K562 (cell line): ENCODE results near the gene MPDZ. TPM values are rescaled to one million over a fixed set of nuclear protein-coding genes. Genes with fewer than 3 reads are reported as not detected.

Experiments used
- ATAC-seq: fragments of 200-7000 bp; cut with Tn5 transposase; 3 replicates; pipeline ENCODE4 v1.9.1; 2020; ENCODE audit warnings: moderate library complexity
- BruUV-seq: library from RNA; stranded (reverse); fragments of 400-500 nt; replicated peaks from 2 replicates; lab custom pipeline; 2021; lab: Mats Ljungman, UMichigan
- CTCF ChIA-PET: fragments of 300-600 bp; formaldehyde crosslinking; extraction: SDS; loops from one replicate; lab custom pipeline; 2021; ENCODE audit warnings: low intra/inter-chr PET ratio; lab: Yijun Ruan, JAX
- POLR2A ChIA-PET: fragments of 300-600, 350-650 bp; sonication (Branson Sonifier 250); formaldehyde crosslinking; extraction: SDS; loops from one replicate; lab custom pipeline; 2021; ENCODE audit warnings: antibody characterized with exemption, inconsistent platforms; lab: Yijun Ruan, JAX
- DNase-seq, 4 experiments: peaks; one replicate each; pipeline versions ENCODE4 v3.0.0 to v3.0.0-alpha.2; 2011 to 2018; ENCODE audit warnings: low spot score in 3 of 4, mixed read lengths in 3 of 4; ENCODE audit errors: extremely low read depth in 1 of 4
- FAIRE-seq: peaks from 2 replicates; lab custom pipeline; 2011; peaks lifted over from hg19 to GRCh38; lab: Jason Lieb, UNC
- H2AFZ ChIP-seq: 2 replicates; pipeline ENCODE4 v1.6.0; 2011; ENCODE audit warnings: low read depth, low read length, control low read depth, inconsistent platforms
- H3K27ac ChIP-seq: fragments of 200-600 bp; 3 replicates; pipeline ENCODE4 v1.8.0; 2011; ENCODE audit warnings: low read depth, mild to moderate bottlenecking, control low read depth, inconsistent platforms, low read length, moderate library complexity, mixed read lengths; ENCODE audit errors: extremely low read depth
- H3K27me3 ChIP-seq, 2 experiments: fragments of 300-600 bp in 1 of 2; 2 replicates in 1 of 2; 3 replicates in 1 of 2; pipeline versions ENCODE4 v1.6.0 to v1.8.0; 2011; ENCODE audit warnings: inconsistent platforms in 2 of 2, low read length in 2 of 2, mild to moderate bottlenecking in 1 of 2, mixed read lengths in 1 of 2, moderate library complexity in 1 of 2; ENCODE audit not compliant: control insufficient read depth in 2 of 2, insufficient read depth in 2 of 2
- H3K36me3 ChIP-seq: fragments of 300-600 bp; 3 replicates; pipeline ENCODE4 v1.8.0; 2011; ENCODE audit warnings: mild to moderate bottlenecking, low read length, inconsistent platforms; ENCODE audit not compliant: control insufficient read depth, insufficient read depth
- H3K4me1 ChIP-seq, 2 experiments: fragments of 200-600 bp in 1 of 2; replicated peaks in 1 of 2; 2 replicates in 1 of 2; 3 replicates in 1 of 2; pipeline versions ENCODE4 v1.5.1 to v1.8.0; 2011; ENCODE audit warnings: inconsistent platforms in 2 of 2, low read length in 2 of 2, mild to moderate bottlenecking in 1 of 2, mixed read lengths in 1 of 2, moderate library complexity in 1 of 2; ENCODE audit not compliant: control insufficient read depth in 2 of 2, insufficient read depth in 2 of 2
- H3K4me2 ChIP-seq: 2 replicates; pipeline ENCODE4 v1.6.1; 2011; ENCODE audit warnings: low read length, control low read depth, inconsistent platforms, mixed read lengths; ENCODE audit not compliant: insufficient read depth
- H3K4me3 ChIP-seq: fragments of 200-600 bp; sonication (generic), shearing (Covaris generic); 2 replicates; pipeline ENCODE4 v1.5.1; 2016; ENCODE audit warnings: control low read depth, inconsistent platforms
- H3K79me2 ChIP-seq: fragments of 200-600 bp; 3 replicates; pipeline ENCODE4 v1.8.0; 2011; ENCODE audit warnings: low read length, inconsistent platforms; ENCODE audit not compliant: control insufficient read depth, insufficient read depth
- H3K9ac ChIP-seq, 2 experiments: 2 replicates each; pipeline versions ENCODE4 v1.6.0 to v1.6.1; 2011; ENCODE audit warnings: low read depth in 2 of 2, low read length in 2 of 2, control low read depth in 1 of 2, inconsistent platforms in 1 of 2, mild to moderate bottlenecking in 1 of 2, mixed read lengths in 1 of 2; ENCODE audit not compliant: insufficient read depth in 1 of 2
- H3K9me1 ChIP-seq: one replicate; pipeline ENCODE4 v1.6.0; 2011; ENCODE audit warnings: inconsistent platforms, mild to moderate bottlenecking, low read length, moderate library complexity; ENCODE audit not compliant: control insufficient read depth, insufficient read depth
- H3K9me3 ChIP-seq: replicated peaks from 2 replicates; pipeline ENCODE4 v1.5.1; 2011; ENCODE audit warnings: low read depth, low read length, inconsistent platforms; ENCODE audit not compliant: control insufficient read depth, insufficient read depth
- H4K20me1 ChIP-seq: replicated peaks from 2 replicates; pipeline ENCODE4 v1.6.1; 2011; ENCODE audit warnings: low read length, inconsistent platforms, mixed read lengths; ENCODE audit not compliant: control insufficient read depth, insufficient read depth
- DACH1 ChIP-seq: fragments of 450-650 bp; IDR thresholded peaks from 2 replicates; pipeline ENCODE4 v1.6.1; 2018; ENCODE audit not compliant: partially characterized antibody
- ETV6 ChIP-seq, 3 experiments: fragments of 150-350 bp in 1 of 3; sonication (generic) in 1 of 3; formaldehyde crosslinking in 1 of 3; IDR thresholded peaks; 2 replicates each; pipeline versions ENCODE4 v1.6.1 to v1.8.0; 2014 to 2022; ENCODE audit warnings: borderline replicate concordance in 2 of 3, low read depth in 2 of 3, antibody characterized with exemption in 1 of 3, low read length in 1 of 3, mild to moderate bottlenecking in 1 of 3, missing genetic modification reagents in 1 of 3
- HINFP ChIP-seq: fragments of 450-650 bp; conservative IDR thresholded peaks from 2 replicates; pipeline ENCODE4 v1.6.1; 2016; ENCODE audit warnings: missing genetic modification characterization, low read depth, mild to moderate bottlenecking, control low read depth, missing compliant biosample characterization
- HNRNPLL ChIP-seq: fragments of 200-400 bp; formaldehyde crosslinking; IDR thresholded peaks from 2 replicates; pipeline ENCODE4 v1.6.1; 2017; ENCODE audit warnings: low read length, low read depth, mild to moderate bottlenecking; ENCODE audit not compliant: poor library complexity, severe bottlenecking
- PTBP1 ChIP-seq: fragments of 200-400 bp; formaldehyde crosslinking; IDR thresholded peaks from 2 replicates; pipeline ENCODE4 v1.6.1; 2017; ENCODE audit warnings: low read depth, low read length
- TCF3 ChIP-seq: sonication (generic); formaldehyde crosslinking; IDR thresholded peaks from 2 replicates; pipeline ENCODE4 v1.4.0; 2020; ENCODE audit warnings: mild to moderate bottlenecking, missing genetic modification reagents
- ZNF12 ChIP-seq: sonication (generic); formaldehyde crosslinking; IDR thresholded peaks from 2 replicates; pipeline ENCODE4 v1.4.0; 2020; ENCODE audit warnings: mild to moderate bottlenecking, missing genetic modification reagents
- ZNF217 ChIP-seq: sonication (generic); formaldehyde crosslinking; IDR thresholded peaks from 2 replicates; pipeline ENCODE4 v1.8.0; 2022; ENCODE audit warnings: mild to moderate bottlenecking, missing genetic modification reagents
- WGBS: fragments of 100-300 bp; shearing (Covaris generic); methylation state at CpG from one replicate; pipeline ENCODE4 v1.1.6; 2016; ENCODE audit warnings: low coverage, mixed read lengths; ENCODE audit not compliant: insufficient coverage; ENCODE audit errors: missing lambda C conversion rate; 5-methylcytosine and 5-hydroxymethylcytosine counted together
- in situ Hi-C: fragments of 300-500 bp; cut with MboI; formaldehyde crosslinking; loops from 4 replicates; pipeline ENCODE4 v1.15.0; 2018; ENCODE audit warnings: inconsistent platforms, mixed read lengths
- intact Hi-C: fragments of 100-400 bp; cut with micrococcal nuclease; formaldehyde crosslinking; loops from 2 replicates; pipeline ENCODE4 v1.14.2; 2022
- polyA plus RNA-seq, 8 experiments: library from polyadenylated mRNA; depleted of rRNA in 4 of 8; stranded (reverse) in 5 of 8; unstranded in 3 of 8; fragments of >200 nt; fragmentation: Nextera tagmentation in 2 of 8; fragmentation: Illumina TruSeq in 1 of 8; extraction: Ambion mirVana in 2 of 8; extraction: Trizol in 1 of 8; gene quantifications; 2 replicates each; pipeline versions ENCODE4 v1.2.1 to v1.2.3, GENCODE V29; 2011 to 2014; ENCODE audit warnings: inconsistent platforms in 1 of 8, missing spikeins in 1 of 8
- total RNA-seq, 7 experiments: library from RNA; depleted of rRNA in 6 of 7; stranded (reverse); fragments of >200 nt in 6 of 7; fragmentation: Illumina TruSeq in 2 of 7; extraction: Trizol in 2 of 7; gene quantifications; 2 replicates each; pipeline versions ENCODE4 v1.2.1 to v1.2.3, GENCODE V29; 2011 to 2021; ENCODE audit warnings: low replicate concordance in 1 of 7

Gene MPDZ
- total and polyA plus RNA-seq, 9 of the 15 experiments (the other 6 are each of a cell fraction or from before 2014, with no cell fraction given): 3.9 to 13.2 (median 5.7) TPM

GRCh38 chr9:13165236-13165945 is 114.1 kb downstream of the MPDZ start:
- WGBS: 78% methylated on average over 6 of the region's 7 CpGs
- H3K9me3 ChIP-seq: no peaks in the 10 kb centered on the region
- no TSS peak for BruUV-seq
- no peak overlapping the region for H2AFZ ChIP-seq
- H3K27ac ChIP-seq: no peak overlapping the region
- H4K20me1 ChIP-seq: no peaks in the 10 kb centered on the region
- POLR2A ChIA-PET: interaction anchor here (0.6 kb wide), 1 partner anchor 97 kb away, joined by 3 read pairs; no protein-coding TSS in a partner anchor
- in situ Hi-C loops: no loop called here
- TF ChIP-seq TCF3 (no peak), PTBP1 (no peak), ZNF12 (no peak), ZNF217 (no peak), ETV6 (IDR thresholded peaks at IDR 0.05; ENCODE audit: borderline replicate concordance in 1 of 2, low read depth in 2 of 2, low read length in 1 of 2) (no peak), ETV6 (CRISPR knock-in tag; IDR thresholded peaks at IDR 0.05; ENCODE audit: borderline replicate concordance) (no peak), DACH1 (no peak), HINFP (tag) (no peak), HNRNPLL (no peak)
- TF ChIP-seq, all 486 proteins: peak for 0
- Histone ChIP-seq H3K9me1 (no peaks in the 10 kb centered on the region), H3K4me2 (no peak overlapping the region), H3K27me3 (no peaks in the 10 kb centered on the region), H3K36me3 (no peaks in the 10 kb centered on the region), H3K9ac (no peak overlapping the region), H3K4me1 (no peaks in the 10 kb centered on the region), H3K79me2 (no peaks in the 10 kb centered on the region), H3K4me3 (no peak overlapping the region)
- ATAC-seq (no peak), DNase-seq (no peak), FAIRE-seq (no peak)
- intact Hi-C loops: no loop called here
- CTCF ChIA-PET: no interaction called here
